C4-2B (cell line): Measurements from ENCODE around the gene PLXDC2.

Experiments
- CTCF ChIP-seq: fragments of 450-650 bp; conservative IDR thresholded peaks from 2 replicates; pipeline ENCODE4 v1.5.1; 2017; ENCODE audit warnings: mild to moderate bottlenecking
- ZFX ChIP-seq: fragments of 450-650 bp; IDR thresholded peaks from 2 replicates; pipeline ENCODE4 v1.6.1; 2017

- TF ChIP-seq CTCF: no peak
- no peak for TF ChIP-seq ZFX
Observed at GRCh38 chr10:19874791-19875190, 58.6 kb downstream of the PLXDC2 start.
